Measurements from ENCODE around the gene COBL.

Gene COBL

DNA sequence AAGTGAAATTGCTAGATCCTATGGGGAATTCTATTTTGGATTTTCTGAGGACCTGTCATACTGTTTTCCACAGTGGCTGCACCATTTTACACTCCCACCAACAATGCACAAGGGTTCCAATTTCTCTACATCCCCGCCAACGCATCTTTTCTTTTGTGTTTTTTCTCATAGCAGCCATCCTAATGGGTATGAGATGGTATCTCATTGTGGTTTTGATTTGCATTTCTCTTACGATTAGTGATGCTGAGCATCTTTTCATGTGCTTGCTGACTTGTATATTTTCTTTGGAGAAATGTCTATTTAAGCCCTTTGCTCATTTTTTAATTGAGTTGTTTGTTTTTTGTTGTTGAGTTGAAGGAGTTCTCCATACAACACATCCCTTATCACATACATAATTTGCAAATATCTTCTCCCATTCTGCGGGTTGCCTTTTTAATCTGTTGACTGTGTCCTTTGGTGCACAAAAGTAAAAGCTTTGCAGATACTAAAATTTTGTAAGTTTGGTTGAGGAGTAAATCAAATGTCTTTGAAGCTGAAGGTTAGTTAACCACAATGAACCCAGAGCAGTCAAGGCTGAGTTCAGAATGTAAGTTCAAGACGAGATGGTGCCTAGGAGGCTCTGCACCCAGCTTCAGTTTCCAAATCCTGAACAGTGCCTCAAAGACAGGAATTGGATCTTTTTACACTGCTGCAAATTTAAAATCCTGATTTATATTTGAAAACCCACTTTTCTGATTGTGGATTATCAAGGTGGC, 195.4 kb downstream of the COBL start:
- TF ChIP-seq, protein P1, sequence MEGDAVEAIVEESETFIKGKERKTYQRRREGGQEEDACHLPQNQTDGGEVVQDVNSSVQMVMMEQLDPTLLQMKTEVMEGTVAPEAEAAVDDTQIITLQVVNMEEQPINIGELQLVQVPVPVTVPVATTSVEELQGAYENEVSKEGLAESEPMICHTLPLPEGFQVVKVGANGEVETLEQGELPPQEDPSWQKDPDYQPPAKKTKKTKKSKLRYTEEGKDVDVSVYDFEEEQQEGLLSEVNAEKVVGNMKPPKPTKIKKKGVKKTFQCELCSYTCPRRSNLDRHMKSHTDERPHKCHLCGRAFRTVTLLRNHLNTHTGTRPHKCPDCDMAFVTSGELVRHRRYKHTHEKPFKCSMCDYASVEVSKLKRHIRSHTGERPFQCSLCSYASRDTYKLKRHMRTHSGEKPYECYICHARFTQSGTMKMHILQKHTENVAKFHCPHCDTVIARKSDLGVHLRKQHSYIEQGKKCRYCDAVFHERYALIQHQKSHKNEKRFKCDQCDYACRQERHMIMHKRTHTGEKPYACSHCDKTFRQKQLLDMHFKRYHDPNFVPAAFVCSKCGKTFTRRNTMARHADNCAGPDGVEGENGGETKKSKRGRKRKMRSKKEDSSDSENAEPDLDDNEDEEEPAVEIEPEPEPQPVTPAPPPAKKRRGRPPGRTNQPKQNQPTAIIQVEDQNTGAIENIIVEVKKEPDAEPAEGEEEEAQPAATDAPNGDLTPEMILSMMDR (IDR thresholded peaks at IDR 0.05; ENCODE audit: poor library complexity, severe bottlenecking): no peak
- ATAC-seq (ENCODE audit: low read depth) (no peak), DNase-seq (ENCODE audit: low spot score) (no peak)
- Histone ChIP-seq H3K9me3 (ENCODE audit: severe bottlenecking) (peaks cover under 1% of the 10 kb centered on the region), H3K27me3 (ENCODE audit: insufficient read depth, poor library complexity, severe bottlenecking) (no peaks in the 10 kb centered on the region), H3K4me1 (ENCODE audit: insufficient read depth, poor library complexity, severe bottlenecking) (peaks cover 10% of the 10 kb centered on the region), H3K36me3 (ENCODE audit: low read depth) (no peaks in the 10 kb centered on the region), H3K27ac (ENCODE audit: poor library complexity, severe bottlenecking) (no peak overlapping the region), H3K4me3 (ENCODE audit: severe bottlenecking) (no peak overlapping the region)

- no peaks in the 10 kb centered on the region for H3K36me3 ChIP-seq (ENCODE audit: low read depth)
- peaks cover 11% of the 10 kb centered on the region for H3K9me3 ChIP-seq (ENCODE audit: severe bottlenecking)
- no peaks in the 10 kb centered on the region for H3K27me3 ChIP-seq (ENCODE audit: insufficient read depth, poor library complexity, severe bottlenecking)
- no peak overlapping the region for H3K4me3 ChIP-seq (ENCODE audit: severe bottlenecking)
- TF ChIP-seq, protein P1 (IDR thresholded peaks at IDR 0.05; ENCODE audit: poor library complexity, severe bottlenecking): no peak
- DNase-seq (ENCODE audit: low spot score) (no peak), ATAC-seq (ENCODE audit: low read depth) (no peak)
- no peak overlapping the region for H3K27ac ChIP-seq (ENCODE audit: poor library complexity, severe bottlenecking)
- peaks cover 5% of the 10 kb centered on the region for H3K4me1 ChIP-seq (ENCODE audit: insufficient read depth, poor library complexity, severe bottlenecking)
Measured at GRCh38 chr7:51118628-51119027, 198.0 kb downstream of the COBL start.

DNA sequence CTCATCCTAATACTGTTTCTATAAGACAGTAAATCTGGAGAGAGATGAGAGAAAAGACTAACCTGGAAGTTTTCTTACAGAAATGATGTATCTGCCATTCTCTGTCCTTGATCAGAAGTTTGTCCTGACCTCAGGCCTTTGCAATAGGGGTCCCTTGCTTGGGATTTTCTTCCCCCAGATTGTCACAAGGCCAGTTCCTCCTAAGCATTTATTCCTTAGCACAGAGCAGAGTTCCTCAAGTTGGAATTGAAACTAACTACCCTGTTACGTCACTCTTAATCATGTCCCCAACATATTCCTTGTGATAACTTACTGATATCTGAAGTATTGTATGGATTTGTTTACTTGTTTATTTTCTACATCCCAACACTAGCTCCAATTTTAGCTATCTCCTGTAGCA, 202.1 kb downstream of the COBL start:
- no peaks in the 10 kb centered on the region for H3K27me3 ChIP-seq (ENCODE audit: insufficient read depth, poor library complexity, severe bottlenecking)
- no peak for ATAC-seq (ENCODE audit: low read depth)
- H3K36me3 ChIP-seq (ENCODE audit: low read depth): no peaks in the 10 kb centered on the region
- H3K27ac ChIP-seq (ENCODE audit: poor library complexity, severe bottlenecking): no peak overlapping the region
- H3K4me1 ChIP-seq (ENCODE audit: insufficient read depth, poor library complexity, severe bottlenecking): no peaks in the 10 kb centered on the region
- peaks cover 11% of the 10 kb centered on the region for H3K9me3 ChIP-seq (ENCODE audit: severe bottlenecking)
- no peak overlapping the region for H3K4me3 ChIP-seq (ENCODE audit: severe bottlenecking)
- TF ChIP-seq, protein P1 (IDR thresholded peaks at IDR 0.05; ENCODE audit: poor library complexity, severe bottlenecking): no peak
- no peak for DNase-seq (ENCODE audit: low spot score)

DNA sequence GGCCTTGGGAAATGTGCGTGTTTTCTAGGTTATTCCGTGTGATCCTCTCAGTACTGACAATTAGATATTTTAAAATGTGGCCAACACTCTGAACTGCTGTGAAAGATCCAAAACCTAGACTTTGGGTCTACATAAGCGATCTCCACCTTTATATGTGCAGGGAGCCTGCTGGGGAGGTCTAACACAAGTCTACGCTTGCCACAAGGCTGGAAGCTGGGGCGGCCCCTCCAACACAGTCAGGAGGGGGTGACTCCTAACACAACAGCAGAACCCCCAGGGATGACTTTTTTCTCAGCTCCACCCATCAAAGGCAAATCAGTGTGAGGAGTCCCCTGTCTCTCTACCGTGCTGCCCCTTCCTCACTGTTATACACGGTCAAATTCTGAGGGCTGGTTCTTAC, 202.6 kb downstream of the COBL start:
- Histone ChIP-seq H3K4me1 (ENCODE audit: insufficient read depth, poor library complexity, severe bottlenecking) (no peaks in the 10 kb centered on the region), H3K36me3 (ENCODE audit: low read depth) (no peaks in the 10 kb centered on the region), H3K4me3 (ENCODE audit: severe bottlenecking) (no peak overlapping the region), H3K27me3 (ENCODE audit: insufficient read depth, poor library complexity, severe bottlenecking) (no peaks in the 10 kb centered on the region), H3K27ac (ENCODE audit: poor library complexity, severe bottlenecking) (no peak overlapping the region), H3K9me3 (ENCODE audit: severe bottlenecking) (peaks cover 11% of the 10 kb centered on the region)
- DNase-seq (ENCODE audit: low spot score) (no peak), ATAC-seq (ENCODE audit: low read depth) (no peak)
- TF ChIP-seq, protein P1 (IDR thresholded peaks at IDR 0.05; ENCODE audit: poor library complexity, severe bottlenecking): no peak

GRCh38 chr7:51113560-51113959, 203.0 kb downstream of the COBL start:
- Histone ChIP-seq H3K27ac (ENCODE audit: poor library complexity, severe bottlenecking) (no peak overlapping the region), H3K4me3 (ENCODE audit: severe bottlenecking) (no peak overlapping the region), H3K27me3 (ENCODE audit: insufficient read depth, poor library complexity, severe bottlenecking) (no peaks in the 10 kb centered on the region), H3K36me3 (ENCODE audit: low read depth) (no peaks in the 10 kb centered on the region), H3K4me1 (ENCODE audit: insufficient read depth, poor library complexity, severe bottlenecking) (no peaks in the 10 kb centered on the region), H3K9me3 (ENCODE audit: severe bottlenecking) (peaks cover 11% of the 10 kb centered on the region)
- ATAC-seq (ENCODE audit: low read depth): no peak
- TF ChIP-seq, protein P1 (IDR thresholded peaks at IDR 0.05; ENCODE audit: poor library complexity, severe bottlenecking): no peak
- DNase-seq (ENCODE audit: low spot score): no peak
